ENCODE measurements around the gene ERBB4.

ERBB4 gene

GRCh38 chr2:211946960-211947359 lies 591.6 kb downstream of the ERBB4 start:
- TF ChIP-seq CTCF (IDR thresholded peaks at IDR 0.05; ENCODE audit: insufficient read depth, low read depth, low read length, missing control alignments) = no peak
- H3K4me3 ChIP-seq (ENCODE audit: low read length) = no peak overlapping the region
- DNase-seq (ENCODE audit: low read depth) = no peak

DNA sequence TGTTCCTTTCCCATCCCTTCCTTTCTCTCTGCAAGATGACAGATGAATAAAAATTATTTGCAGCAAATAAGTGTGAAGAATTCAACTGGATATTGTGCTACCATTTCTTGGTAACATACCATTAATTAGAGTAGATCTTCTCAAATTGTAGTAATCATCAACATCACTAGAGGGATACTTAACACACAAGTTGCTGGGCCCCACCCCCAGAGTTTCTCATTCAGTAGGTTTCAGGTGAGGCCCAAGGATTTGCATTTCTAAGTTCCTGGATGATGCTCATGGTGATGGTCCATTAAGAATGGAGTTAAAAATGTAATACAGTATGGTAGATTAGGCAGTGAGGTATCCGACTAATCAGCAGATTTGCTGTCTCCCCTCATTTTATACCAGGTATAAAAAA lies 594.0 kb downstream of the ERBB4 start:
- peak; percentile 38 for DNase-seq (ENCODE audit: low read depth)
- TF ChIP-seq CTCF (IDR thresholded peaks at IDR 0.05; ENCODE audit: insufficient read depth, low read depth, low read length, missing control alignments) = no peak

DNA sequence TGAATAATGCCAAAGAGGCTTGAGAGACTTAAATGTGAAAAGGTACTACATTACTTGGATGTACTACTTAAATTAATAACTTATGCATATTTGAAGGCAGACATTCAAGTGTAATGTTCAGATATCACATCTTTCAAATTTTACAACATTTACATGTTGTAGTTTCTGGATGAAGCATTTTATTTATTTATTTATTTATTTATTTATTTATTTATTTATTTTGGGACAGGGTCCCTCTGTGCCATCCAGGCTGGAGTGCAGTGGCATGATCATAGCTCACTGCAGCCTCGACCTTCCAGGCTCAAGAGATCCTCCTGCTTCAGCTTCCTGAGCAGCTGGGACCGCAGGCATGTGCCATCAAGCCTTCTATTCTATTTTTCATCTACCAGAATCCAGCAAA lies 596.4 kb downstream of the ERBB4 start:
- TF ChIP-seq CTCF (IDR thresholded peaks at IDR 0.05; ENCODE audit: insufficient read depth, low read depth, low read length, missing control alignments) = no peak
- no peak overlapping the region for H3K4me3 ChIP-seq (ENCODE audit: low read length)
- DNase-seq (ENCODE audit: low read depth) = no peak

More for the DNA sequence above, 594.0 kb downstream of the ERBB4 start:
- H3K4me3 ChIP-seq (ENCODE audit: low read length) = no peak overlapping the region

DNA sequence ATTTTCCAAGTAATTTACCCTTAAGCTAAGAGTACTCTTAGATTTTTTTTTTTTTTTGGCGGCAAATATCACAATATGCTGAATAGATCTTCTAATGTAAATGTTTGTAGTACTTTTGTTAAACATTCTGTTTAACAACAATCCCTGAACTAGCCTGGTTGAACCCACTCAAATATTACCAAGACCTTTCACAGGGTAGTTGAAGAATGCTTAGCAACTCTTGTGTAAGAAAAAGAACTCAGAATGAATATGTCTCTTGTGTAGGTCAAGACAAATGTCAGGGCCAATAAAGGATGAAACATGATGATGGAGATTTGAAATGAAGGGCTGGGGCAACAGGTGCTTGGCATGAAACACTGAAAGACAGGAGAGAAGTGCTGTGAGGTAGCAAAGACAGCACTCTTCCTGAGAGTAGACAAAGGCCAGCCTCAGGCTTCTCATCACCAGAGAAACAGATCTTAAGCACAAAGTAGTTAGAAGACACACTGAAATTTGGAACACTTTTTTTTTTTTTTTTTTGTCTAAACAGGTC lies 597.3 kb downstream of the ERBB4 start:
- TF ChIP-seq CTCF (IDR thresholded peaks at IDR 0.05; ENCODE audit: insufficient read depth, low read depth, low read length, missing control alignments) = no peak

DNA sequence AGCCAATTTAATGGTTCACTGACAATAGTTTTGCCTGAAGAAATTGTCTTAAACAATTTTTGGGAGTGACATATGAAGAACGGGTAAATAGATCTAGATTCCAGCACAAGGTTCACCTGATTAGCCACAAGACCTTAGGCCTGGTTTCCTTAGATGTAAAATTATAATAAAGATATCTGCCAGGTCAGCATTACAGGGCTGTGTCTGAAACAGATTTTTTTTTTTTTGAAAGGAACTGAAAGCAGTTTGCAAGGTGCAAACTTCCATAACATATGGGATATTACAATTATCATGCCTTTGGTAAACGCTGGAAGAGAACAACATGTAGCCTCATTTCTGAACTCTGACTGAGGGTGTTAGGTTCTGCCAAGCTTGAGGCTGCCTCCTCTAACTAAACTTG lies 599.4 kb downstream of the ERBB4 start:
- H3K4me3 ChIP-seq (ENCODE audit: low read length) = no peak overlapping the region
- TF ChIP-seq CTCF (IDR thresholded peaks at IDR 0.05; ENCODE audit: insufficient read depth, low read depth, low read length, missing control alignments) = no peak

More for the DNA sequence above, 597.3 kb downstream of the ERBB4 start:
- no peak overlapping the region for H3K4me3 ChIP-seq (ENCODE audit: low read length)
- no peak for DNase-seq (ENCODE audit: low read depth)

DNA sequence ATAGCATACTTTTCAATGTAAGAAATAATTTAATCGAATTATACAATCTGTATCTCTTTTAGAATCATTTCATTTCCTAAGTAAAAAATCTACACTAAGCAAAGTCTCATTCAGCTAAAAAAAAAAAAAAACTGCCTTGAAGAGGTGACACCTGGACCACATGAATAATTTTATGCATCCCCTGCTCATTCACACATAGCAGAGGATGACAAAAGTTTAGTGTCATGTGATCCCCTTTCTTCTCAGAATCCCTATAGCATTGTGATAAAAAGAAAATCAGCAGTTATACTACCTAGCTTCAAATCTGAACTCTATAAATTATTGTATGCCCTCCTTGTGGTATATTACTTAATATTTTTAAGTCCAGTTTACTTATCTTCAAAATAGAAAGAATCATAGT lies 603.8 kb downstream of the ERBB4 start:
- TF ChIP-seq CTCF (IDR thresholded peaks at IDR 0.05; ENCODE audit: insufficient read depth, low read depth, low read length, missing control alignments) = no peak
- DNase-seq (ENCODE audit: low read depth) = no peak
- no peak overlapping the region for H3K4me3 ChIP-seq (ENCODE audit: low read length)

More for the DNA sequence above, 599.4 kb downstream of the ERBB4 start:
- DNase-seq (ENCODE audit: low read depth) = no peak

DNA sequence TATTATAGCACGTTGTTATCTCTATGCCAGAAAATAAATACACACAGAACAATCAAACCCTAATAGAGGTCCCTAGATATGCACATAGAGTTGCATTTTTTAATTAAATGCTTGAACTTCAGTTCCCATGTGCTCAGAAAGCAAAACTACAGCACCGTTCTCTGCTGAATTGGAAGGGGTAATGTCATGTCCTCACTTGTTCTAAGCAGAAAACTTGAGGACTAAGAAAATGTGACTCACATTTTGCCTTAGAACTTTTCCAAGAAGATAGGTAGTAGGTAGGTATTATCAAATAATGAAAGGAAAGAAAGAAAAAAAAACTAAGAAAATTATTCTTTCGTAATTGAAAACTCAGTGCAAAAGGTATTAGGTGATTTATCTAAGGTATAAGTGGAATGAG lies 607.3 kb downstream of the ERBB4 start:
- DNase-seq (ENCODE audit: low read depth) = peak; percentile 72

More for the DNA sequence above, 607.3 kb downstream of the ERBB4 start:
- H3K4me3 ChIP-seq (ENCODE audit: low read length) = no peak overlapping the region
- no peak for TF ChIP-seq CTCF (IDR thresholded peaks at IDR 0.05; ENCODE audit: insufficient read depth, low read depth, low read length, missing control alignments)

Data from epithelial cell of esophagus (primary cell).